ENCODE data around the gene ZMIZ1. TPM values are rescaled to one million over a fixed set of nuclear protein-coding genes. Genes with fewer than 3 reads are reported as not detected.
"Not testable (repeated sequence)": the region's sequence is repeated elsewhere in the genome, so short reads cannot be mapped to it uniquely, and the experiment has no call there.

Gene ZMIZ1
- total RNA-seq, 1 donor from 2014 or later = 6.3 TPM

GRCh38 chr10:79331709-79332108, 262.9 kb downstream of the ZMIZ1 start:
- no peak for FAIRE-seq
- no peak overlapping the region for H3K4me3 ChIP-seq (ENCODE audit: low read depth, low read length)
- H3K36me3 ChIP-seq (ENCODE audit: control insufficient read depth, insufficient read depth, low read length) = no peaks in the 10 kb centered on the region
- H3K27me3 ChIP-seq (ENCODE audit: control insufficient read depth, insufficient read depth, low read length) = no peaks in the 10 kb centered on the region
- peak; percentile 66 for DNase-seq (ENCODE audit: low read depth)
- TF ChIP-seq, protein P1, sequence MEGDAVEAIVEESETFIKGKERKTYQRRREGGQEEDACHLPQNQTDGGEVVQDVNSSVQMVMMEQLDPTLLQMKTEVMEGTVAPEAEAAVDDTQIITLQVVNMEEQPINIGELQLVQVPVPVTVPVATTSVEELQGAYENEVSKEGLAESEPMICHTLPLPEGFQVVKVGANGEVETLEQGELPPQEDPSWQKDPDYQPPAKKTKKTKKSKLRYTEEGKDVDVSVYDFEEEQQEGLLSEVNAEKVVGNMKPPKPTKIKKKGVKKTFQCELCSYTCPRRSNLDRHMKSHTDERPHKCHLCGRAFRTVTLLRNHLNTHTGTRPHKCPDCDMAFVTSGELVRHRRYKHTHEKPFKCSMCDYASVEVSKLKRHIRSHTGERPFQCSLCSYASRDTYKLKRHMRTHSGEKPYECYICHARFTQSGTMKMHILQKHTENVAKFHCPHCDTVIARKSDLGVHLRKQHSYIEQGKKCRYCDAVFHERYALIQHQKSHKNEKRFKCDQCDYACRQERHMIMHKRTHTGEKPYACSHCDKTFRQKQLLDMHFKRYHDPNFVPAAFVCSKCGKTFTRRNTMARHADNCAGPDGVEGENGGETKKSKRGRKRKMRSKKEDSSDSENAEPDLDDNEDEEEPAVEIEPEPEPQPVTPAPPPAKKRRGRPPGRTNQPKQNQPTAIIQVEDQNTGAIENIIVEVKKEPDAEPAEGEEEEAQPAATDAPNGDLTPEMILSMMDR (IDR thresholded peaks at IDR 0.05; ENCODE audit: insufficient read depth, low read length, severe bottlenecking) = no peak

- not testable (repeated sequence) for DNase-seq (ENCODE audit: low read depth); H3K4me3 ChIP-seq (ENCODE audit: low read depth, low read length); FAIRE-seq; H3K27me3 ChIP-seq (ENCODE audit: control insufficient read depth, insufficient read depth, low read length); H3K36me3 ChIP-seq (ENCODE audit: control insufficient read depth, insufficient read depth, low read length)
Observed at GRCh38 chr10:79332610-79333315, 264.0 kb downstream of the ZMIZ1 start.

GRCh38 chr10:79333513-79333912, 264.7 kb downstream of the ZMIZ1 start:
- DNase-seq (ENCODE audit: low read depth) (peak; percentile 94), FAIRE-seq (no peak)
- TF ChIP-seq, protein P1 (IDR thresholded peaks at IDR 0.05; ENCODE audit: insufficient read depth, low read length, severe bottlenecking) = no peak
- Histone ChIP-seq H3K4me3 (ENCODE audit: low read depth, low read length) (no peak overlapping the region), H3K36me3 (ENCODE audit: control insufficient read depth, insufficient read depth, low read length) (no peaks in the 10 kb centered on the region), H3K27me3 (ENCODE audit: control insufficient read depth, insufficient read depth, low read length) (no peaks in the 10 kb centered on the region)

GRCh38 chr10:79334573-79334972, 265.8 kb downstream of the ZMIZ1 start:
- TF ChIP-seq, protein P1 (IDR thresholded peaks at IDR 0.05; ENCODE audit: insufficient read depth, low read length, severe bottlenecking) = no peak
- DNase-seq (ENCODE audit: low read depth) (no peak), FAIRE-seq (no peak)

GRCh38 chr10:79335094-79335469, 266.3 kb downstream of the ZMIZ1 start:
- TF ChIP-seq, protein P1 (IDR thresholded peaks at IDR 0.05; ENCODE audit: insufficient read depth, low read length, severe bottlenecking) = no peak
- no peaks in the 10 kb centered on the region for H3K36me3 ChIP-seq (ENCODE audit: control insufficient read depth, insufficient read depth, low read length)
- no peaks in the 10 kb centered on the region for H3K27me3 ChIP-seq (ENCODE audit: control insufficient read depth, insufficient read depth, low read length)
- FAIRE-seq (no peak), DNase-seq (ENCODE audit: low read depth) (no peak)
- no peak overlapping the region for H3K4me3 ChIP-seq (ENCODE audit: low read depth, low read length)

More at GRCh38 chr10:79334573-79334972, 265.8 kb downstream of the ZMIZ1 start:
- Histone ChIP-seq H3K4me3 (ENCODE audit: low read depth, low read length) (no peak overlapping the region), H3K27me3 (ENCODE audit: control insufficient read depth, insufficient read depth, low read length) (no peaks in the 10 kb centered on the region), H3K36me3 (ENCODE audit: control insufficient read depth, insufficient read depth, low read length) (no peaks in the 10 kb centered on the region)

- Histone ChIP-seq H3K4me3 (ENCODE audit: low read depth, low read length) (no peak overlapping the region), H3K27me3 (ENCODE audit: control insufficient read depth, insufficient read depth, low read length) (no peaks in the 10 kb centered on the region), H3K36me3 (ENCODE audit: control insufficient read depth, insufficient read depth, low read length) (no peaks in the 10 kb centered on the region)
- DNase-seq (ENCODE audit: low read depth) (no peak), FAIRE-seq (no peak)
- TF ChIP-seq, protein P1 (IDR thresholded peaks at IDR 0.05; ENCODE audit: insufficient read depth, low read length, severe bottlenecking) = no peak
Observed at GRCh38 chr10:79335470-79336235, 266.9 kb downstream of the ZMIZ1 start.

Measured in bronchial epithelial cell (primary cell).